ENCODE measurements around the gene ANKS1B.
"Not testable (repeated sequence)": the region's sequence is repeated elsewhere in the genome, so short reads cannot be mapped to it uniquely, and the experiment has no call there.

Gene ANKS1B

GRCh38 chr12:99067171-99067785, 917.5 kb downstream of the ANKS1B start:
- DNase-seq = no peak

- DNase-seq = no peak
These were observed 918.0 kb downstream of the ANKS1B start for GRCh38 chr12:99066726-99067125.

- DNase-seq = no peak
These were observed 921.6 kb downstream of the ANKS1B start for GRCh38 chr12:99063182-99063581.

GRCh38 chr12:99059824-99060511, 924.8 kb downstream of the ANKS1B start:
- no peak for DNase-seq

- DNase-seq = no peak
These were observed 927.1 kb downstream of the ANKS1B start for GRCh38 chr12:99057670-99058069.

GRCh38 chr12:99056186-99056585, 928.5 kb downstream of the ANKS1B start:
- no peak for DNase-seq

- no peak for DNase-seq
These were observed 929.4 kb downstream of the ANKS1B start for GRCh38 chr12:99055299-99055698.

GRCh38 chr12:99054601-99055128, 930.1 kb downstream of the ANKS1B start:
- DNase-seq = no peak

- DNase-seq = no peak
These were observed 930.9 kb downstream of the ANKS1B start for GRCh38 chr12:99053616-99054362.

GRCh38 chr12:99049774-99050173, 935.0 kb downstream of the ANKS1B start:
- DNase-seq = no peak

GRCh38 chr12:99045158-99045557, 939.6 kb downstream of the ANKS1B start:
- peak in 1 of 56 donors; percentile 21 for DNase-seq

GRCh38 chr12:99043319-99043914, 941.3 kb downstream of the ANKS1B start:
- DNase-seq = peak in 31 of 56 donors; percentile 2 to 82 (median 24)

GRCh38 chr12:99042226-99042625, 942.5 kb downstream of the ANKS1B start:
- no peak for DNase-seq

- DNase-seq = no peak
These were observed 945.2 kb downstream of the ANKS1B start for GRCh38 chr12:99039367-99040120.

- DNase-seq = no peak
These were observed 948.2 kb downstream of the ANKS1B start for GRCh38 chr12:99036566-99036965.

- DNase-seq = peak in 2 of 56 donors; percentile 12 to 14
These were observed 948.9 kb downstream of the ANKS1B start for GRCh38 chr12:99035803-99036202.

- not testable (repeated sequence) for DNase-seq
These were observed 950.5 kb downstream of the ANKS1B start for GRCh38 chr12:99034201-99034600.

GRCh38 chr12:99029511-99030271, 955.0 kb downstream of the ANKS1B start:
- peak in 4 of 56 donors; percentile 5 to 19 (median 12) for DNase-seq

GRCh38 chr12:99027461-99027860, 957.3 kb downstream of the ANKS1B start:
- DNase-seq = no peak

- no peak for DNase-seq
These were observed 957.7 kb downstream of the ANKS1B start for GRCh38 chr12:99027055-99027393.

Data from nucleus accumbens (tissue), 56 donors.